ENCODE results near the gene PTPRA. TPM values are rescaled to one million over a fixed set of nuclear protein-coding genes. Genes with fewer than 3 reads are reported as not detected.

The PTPRA gene
- total RNA-seq, 1 donor from 2014 or later, result 67.0 TPM

GRCh38 chr20:3084986-3085360 is 211.7 kb downstream of the PTPRA start:
- no peak overlapping the region for H3K4me3 Mint-ChIP-seq
- DNase-seq (ENCODE audit: low spot score in 2 of 2, unreplicated experiment in 2 of 2), result no peak
- H3K4me1 Mint-ChIP-seq, result no peaks in the 10 kb centered on the region
- H3K36me3 Mint-ChIP-seq, result no peaks in the 10 kb centered on the region
- H3K27ac Mint-ChIP-seq, result no peak overlapping the region
- H3K9me3 Mint-ChIP-seq, result no peaks in the 10 kb centered on the region
- TF ChIP-seq CTCF (IDR thresholded peaks at IDR 0.05; ENCODE audit: unreplicated experiment), result no peak
- H3K27me3 Mint-ChIP-seq (ENCODE audit: low read depth), result peaks cover 59% of the 10 kb centered on the region

GRCh38 chr20:3085571-3086072 is 212.3 kb downstream of the PTPRA start:
- Mint-ChIP-seq H3K4me3 (no peak overlapping the region), H3K36me3 (no peaks in the 10 kb centered on the region), H3K27ac (no peak overlapping the region), H3K9me3 (no peaks in the 10 kb centered on the region), H3K27me3 (ENCODE audit: low read depth) (peaks cover 57% of the 10 kb centered on the region), H3K4me1 (no peaks in the 10 kb centered on the region)
- no peak for DNase-seq (ENCODE audit: low spot score in 2 of 2, unreplicated experiment in 2 of 2)
- TF ChIP-seq CTCF (IDR thresholded peaks at IDR 0.05; ENCODE audit: unreplicated experiment), result no peak

GRCh38 chr20:3088031-3088430 is 214.8 kb downstream of the PTPRA start:
- TF ChIP-seq CTCF (IDR thresholded peaks at IDR 0.05; ENCODE audit: unreplicated experiment), result no peak
- Mint-ChIP-seq H3K27ac (no peak overlapping the region), H3K4me3 (no peak overlapping the region), H3K27me3 (ENCODE audit: low read depth) (peaks cover 40% of the 10 kb centered on the region), H3K9me3 (no peaks in the 10 kb centered on the region), H3K4me1 (peaks cover 2% of the 10 kb centered on the region), H3K36me3 (no peaks in the 10 kb centered on the region)
- DNase-seq (ENCODE audit: low spot score in 2 of 2, unreplicated experiment in 2 of 2), result no peak

Other genes starting within 250 kb of the PTPRA start
- gene NOP56, start 220.8 kb upstream of the PTPRA start, total RNA-seq, result 258 to 275 TPM (median 267 TPM) in 3 replicates
- gene IDH3B, start 209.3 kb upstream of the PTPRA start, total RNA-seq, result 87.9 to 93.1 TPM (median 91.6 TPM) in 3 replicates
- 65.5 to 78.8 TPM (median 66.4 TPM) in 3 replicates for gene EBF4, start 180.7 kb upstream of the PTPRA start, total RNA-seq
- gene CPXM1, start 72.9 kb upstream of the PTPRA start, total RNA-seq, result 152 to 160 TPM (median 155 TPM) in 3 replicates
- not detected in 3 replicates for gene C20orf141, start 58.5 kb upstream of the PTPRA start, total RNA-seq
- gene TMEM239, start 57.1 kb upstream of the PTPRA start, total RNA-seq, result not detected in 3 replicates
- 108 to 113 TPM (median 108 TPM) in 3 replicates for gene PCED1A, start 32.8 kb upstream of the PTPRA start, total RNA-seq
- gene VPS16, start 32.7 kb upstream of the PTPRA start, total RNA-seq, result 46.0 to 51.6 TPM (median 47.7 TPM) in 3 replicates
- 1.6 to 2.1 TPM (median 1.9 TPM) in 3 replicates for gene GNRH2, start 170.1 kb downstream of the PTPRA start, total RNA-seq
- 56.9 to 66.3 TPM (median 57.0 TPM) in 3 replicates for gene MRPS26, start 172.6 kb downstream of the PTPRA start, total RNA-seq
- not detected in 3 replicates for gene OXT, start 198.1 kb downstream of the PTPRA start, total RNA-seq
- gene AVP, start 211.2 kb downstream of the PTPRA start, total RNA-seq, result not detected in 3 replicates

All from mesothelial cell of epicardium (in vitro differentiated cells).